ENCODE measurements around the gene TRAK1.

GRCh38 chr3:42177801-42178150, 86.6 kb downstream of the TRAK1 start:
- TF ChIP-seq CTCF (IDR thresholded peaks at IDR 0.05; ENCODE audit: low read depth, low read length) (no peak), EZH2phosphoT487 (IDR thresholded peaks at IDR 0.05; ENCODE audit: low read depth) (no peak)

All from OCI-LY3 (cell line).